ENCODE measurements around the gene NME9.

Gene NME9

GRCh38 chr3:138362538-138362937 lies 32.9 kb upstream of the NME9 start:
- DNase-seq (ENCODE audit: low spot score): no peak

DNA sequence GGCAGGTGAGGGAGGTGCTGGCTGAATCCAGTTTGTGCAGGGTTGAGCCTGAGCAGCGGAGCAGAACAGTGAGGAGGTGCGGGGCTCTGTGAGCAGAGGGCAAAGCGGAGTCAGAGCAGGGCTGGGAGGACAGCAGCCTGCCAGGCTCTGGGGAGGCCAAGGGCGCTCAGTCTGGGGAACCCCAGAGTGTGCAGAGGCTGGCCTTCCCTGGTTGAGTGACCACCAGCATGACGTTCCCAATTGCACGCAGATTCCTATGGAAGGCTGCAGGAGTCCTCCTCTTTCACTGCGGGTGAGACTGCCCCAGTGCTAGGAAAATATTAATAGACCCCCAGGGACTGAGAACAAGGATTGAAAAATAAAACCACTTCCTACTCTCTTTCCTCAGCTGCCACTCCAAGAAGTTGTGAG lies 31.9 kb upstream of the NME9 start:
- DNase-seq (ENCODE audit: low spot score): no peak

- DNase-seq (ENCODE audit: low spot score): no peak
Observed at GRCh38 chr3:138360869-138361525, 31.3 kb upstream of the NME9 start.

GRCh38 chr3:138359919-138360868 lies 30.5 kb upstream of the NME9 start:
- no peak for DNase-seq (ENCODE audit: low spot score)

GRCh38 chr3:138359148-138359918 lies 29.7 kb upstream of the NME9 start:
- DNase-seq (ENCODE audit: low spot score): no peak

DNA sequence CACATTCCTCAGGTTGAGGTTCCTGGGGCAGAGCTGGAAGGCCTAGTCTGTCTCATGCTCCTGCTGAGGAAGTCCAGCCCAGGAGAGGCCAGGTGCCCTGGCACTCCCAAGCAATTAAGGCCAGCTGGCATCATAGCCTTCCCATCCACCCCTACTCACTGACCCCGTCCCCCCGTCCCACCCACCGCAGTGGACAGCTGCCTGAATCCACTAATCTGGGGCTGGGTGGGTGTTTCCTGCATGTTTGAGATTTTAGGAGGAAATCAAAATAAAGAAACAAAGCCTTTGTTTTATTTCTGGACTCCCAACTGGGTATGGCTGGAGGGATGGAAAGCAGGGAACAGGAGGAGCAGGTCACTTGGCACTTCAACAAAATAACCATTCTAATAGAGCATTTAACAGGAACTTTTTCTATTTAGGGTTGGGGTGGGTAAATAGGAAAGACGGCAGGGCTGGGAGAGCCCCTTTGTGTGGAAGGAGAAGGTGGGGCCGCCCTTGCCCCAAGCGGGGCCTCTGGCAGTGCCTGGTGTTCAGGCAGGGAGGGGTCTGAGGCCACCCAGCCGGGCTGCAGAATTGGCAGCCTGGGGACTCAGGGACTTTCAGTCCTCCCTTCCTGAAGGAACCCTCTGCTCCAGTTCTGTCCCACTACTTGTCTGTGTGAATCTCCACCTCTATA lies 27.2 kb upstream of the NME9 start:
- no peak for DNase-seq (ENCODE audit: low spot score)

- no peak for DNase-seq (ENCODE audit: low spot score)
Observed at GRCh38 chr3:138355071-138355470, 25.4 kb upstream of the NME9 start.

DNA sequence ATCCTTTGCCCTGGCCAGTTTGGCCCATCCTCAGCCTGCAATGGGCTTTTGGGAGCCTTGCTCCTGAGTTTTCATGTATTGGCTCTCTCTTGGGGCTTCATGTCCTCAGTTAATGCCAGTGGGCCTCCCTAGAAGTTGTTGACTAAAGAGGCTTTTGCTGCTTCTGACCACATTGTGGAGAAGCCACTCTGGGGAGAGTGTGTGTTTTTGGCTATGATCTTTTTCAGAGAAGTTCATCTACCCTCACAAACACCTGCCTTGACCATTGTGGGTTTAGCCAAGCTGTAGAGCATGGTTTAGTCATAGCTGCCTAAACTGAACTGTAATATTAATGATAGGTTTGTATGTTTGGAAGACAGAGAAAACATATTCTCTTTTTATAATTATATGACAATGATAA lies 24.7 kb upstream of the NME9 start:
- no peak for DNase-seq (ENCODE audit: low spot score)

DNA sequence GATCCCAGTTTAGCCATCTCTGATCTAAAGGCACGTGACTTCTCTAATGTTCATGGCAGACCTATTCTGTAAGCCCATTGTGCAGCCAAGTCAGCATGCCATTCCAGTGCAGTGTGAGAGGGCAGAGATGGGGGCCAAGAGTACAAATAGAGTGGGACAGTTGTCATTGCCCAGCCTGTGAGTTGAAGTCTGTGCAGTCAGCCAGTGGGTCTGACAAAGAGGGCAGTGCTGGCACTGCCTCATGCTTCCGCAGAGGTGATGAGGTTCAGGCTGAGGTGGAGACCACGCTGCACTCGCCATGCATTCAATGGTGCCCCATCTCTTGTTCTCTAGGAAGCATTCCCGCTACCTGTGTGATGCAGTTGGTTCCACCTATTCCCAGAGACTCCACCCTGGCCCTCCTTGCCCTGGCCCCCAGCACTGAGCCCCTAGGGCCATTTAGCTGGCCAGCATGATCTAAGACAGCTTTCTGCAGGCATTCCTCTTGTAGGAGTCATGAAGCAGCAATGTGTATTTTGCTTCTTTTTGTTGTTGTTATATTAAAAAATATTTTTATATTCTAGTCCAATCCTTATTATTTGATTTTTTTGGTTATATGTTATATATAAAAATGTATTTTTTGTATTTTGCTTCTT lies 22.4 kb upstream of the NME9 start:
- DNase-seq (ENCODE audit: low spot score): no peak

- no peak for DNase-seq (ENCODE audit: low spot score)
Observed at GRCh38 chr3:138351151-138351550, 21.5 kb upstream of the NME9 start.

- no peak for DNase-seq (ENCODE audit: low spot score)
Observed at GRCh38 chr3:138349926-138350665, 20.4 kb upstream of the NME9 start.

GRCh38 chr3:138348754-138349739 lies 19.4 kb upstream of the NME9 start:
- no peak for DNase-seq (ENCODE audit: low spot score)

- no peak for DNase-seq (ENCODE audit: low spot score)
Observed at GRCh38 chr3:138347960-138348753, 18.5 kb upstream of the NME9 start, which contains the start of gene MRAS. MRAS (plus strand) TSS chr3:138348579; CDS start chr3:138372884, 24,305 bp downstream.

- DNase-seq (ENCODE audit: low spot score): no peak
Observed at GRCh38 chr3:138344754-138345153, 15.1 kb upstream of the NME9 start.

GRCh38 chr3:138340511-138340910 lies 10.9 kb upstream of the NME9 start:
- DNase-seq (ENCODE audit: low spot score): no peak

GRCh38 chr3:138338811-138339210 lies 9.2 kb upstream of the NME9 start:
- DNase-seq (ENCODE audit: low spot score): no peak

GRCh38 chr3:138338244-138338643 lies 8.6 kb upstream of the NME9 start:
- DNase-seq (ENCODE audit: low spot score): no peak

DNA sequence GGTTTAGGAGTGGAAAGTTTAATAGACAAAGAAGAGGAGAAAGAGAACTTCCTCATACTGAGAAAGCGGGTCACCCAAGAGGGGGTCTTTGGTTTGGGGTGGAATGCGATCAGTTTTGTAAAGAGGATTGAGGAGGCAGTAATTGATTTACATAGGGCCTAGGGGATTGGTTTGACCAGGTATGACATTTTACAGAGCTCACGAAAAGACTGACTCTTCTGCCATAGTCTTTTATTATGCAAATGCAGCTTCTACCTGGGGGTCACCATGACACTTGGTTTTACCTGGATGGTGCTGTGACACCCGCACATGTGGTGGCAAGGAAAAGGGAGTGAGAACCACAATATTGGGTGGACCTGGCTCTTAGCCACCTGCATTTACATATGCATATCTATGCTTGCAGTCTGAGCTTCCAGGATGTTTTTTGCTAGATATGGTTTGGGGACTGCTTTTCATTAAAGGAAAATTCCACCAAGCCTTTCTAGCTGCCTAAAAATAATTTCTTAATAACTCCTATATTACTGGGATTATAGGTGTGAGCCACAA lies 6.9 kb upstream of the NME9 start:
- no peak for DNase-seq (ENCODE audit: low spot score)

Measured in NAMALWA (cell line).